Activated T-cell treated with anti-CD3 and anti-CD28 coated beads for 1 hour (primary cell): Measurements from ENCODE around the gene SEMA3E.

Source experiments
- DNase-seq: peaks from one replicate; pipeline ENCODE4 v3.0.0-alpha.2; 2020; ENCODE audit warnings: low read depth

The SEMA3E gene

DNA sequence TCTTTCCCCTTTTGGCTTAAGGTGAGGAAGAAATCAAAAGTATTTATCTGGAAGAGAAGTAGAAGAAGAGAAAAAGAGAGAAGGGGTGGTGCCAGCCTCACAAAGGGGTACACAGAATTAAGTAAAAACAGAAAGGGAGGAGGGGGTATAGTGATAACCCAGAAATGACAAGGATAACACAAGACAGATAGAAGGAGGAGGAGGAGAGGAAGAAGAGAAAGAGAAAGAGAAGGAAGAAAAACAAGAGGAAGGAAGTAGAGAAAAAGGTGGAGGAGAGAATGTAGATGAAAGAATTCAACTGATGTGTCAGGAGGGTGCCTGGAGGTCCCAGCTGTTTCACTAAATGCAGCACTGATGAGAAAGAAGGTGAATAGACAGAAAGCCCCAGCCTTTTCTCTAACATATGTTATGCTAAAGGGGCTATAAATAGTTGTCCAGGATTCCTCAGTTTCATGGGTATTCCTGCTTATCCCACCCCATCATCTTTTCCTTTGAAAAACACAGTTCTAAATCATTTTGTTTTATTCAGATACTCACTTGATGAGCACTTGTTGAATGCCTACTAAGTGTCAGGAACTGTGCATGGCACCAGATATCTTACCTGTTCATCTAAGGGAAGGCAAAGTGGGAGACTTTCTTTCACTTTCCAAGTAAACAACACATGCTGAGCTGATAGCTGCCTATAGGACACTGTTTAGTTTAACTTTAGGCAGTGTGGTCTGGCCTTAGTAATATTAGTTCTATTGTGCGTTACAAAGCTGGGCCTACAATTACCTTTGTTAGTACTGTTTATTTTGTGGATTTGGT, 8.0 kb downstream of the SEMA3E start:
- no peak for DNase-seq

- no peak for DNase-seq
These were observed 8.7 kb downstream of the SEMA3E start for GRCh38 chr7:83640240-83640639.

DNA sequence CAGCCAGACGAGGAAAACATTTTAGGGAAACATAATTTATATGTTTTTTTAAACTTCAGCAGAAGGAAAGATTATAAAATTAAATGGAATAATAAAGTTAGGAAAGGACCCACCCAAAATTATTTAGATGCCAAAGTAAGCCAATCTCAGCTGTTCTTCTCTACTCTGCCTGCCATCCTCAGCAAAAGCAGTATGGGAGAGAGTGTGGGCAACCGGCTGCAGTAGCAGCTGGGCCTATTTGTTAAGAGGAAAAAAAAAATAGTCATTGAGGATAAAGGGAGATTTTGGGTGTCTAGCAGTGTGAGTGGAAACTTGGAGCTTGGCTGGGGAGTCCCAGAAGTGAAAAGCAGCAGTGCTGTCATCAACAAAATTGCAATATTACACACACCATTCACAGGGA, 15.4 kb downstream of the SEMA3E start:
- DNase-seq, result no peak

- no peak for DNase-seq
These were observed 19.6 kb downstream of the SEMA3E start for GRCh38 chr7:83629117-83629880.

GRCh38 chr7:83617858-83618257, 31.1 kb downstream of the SEMA3E start:
- no peak for DNase-seq

DNA sequence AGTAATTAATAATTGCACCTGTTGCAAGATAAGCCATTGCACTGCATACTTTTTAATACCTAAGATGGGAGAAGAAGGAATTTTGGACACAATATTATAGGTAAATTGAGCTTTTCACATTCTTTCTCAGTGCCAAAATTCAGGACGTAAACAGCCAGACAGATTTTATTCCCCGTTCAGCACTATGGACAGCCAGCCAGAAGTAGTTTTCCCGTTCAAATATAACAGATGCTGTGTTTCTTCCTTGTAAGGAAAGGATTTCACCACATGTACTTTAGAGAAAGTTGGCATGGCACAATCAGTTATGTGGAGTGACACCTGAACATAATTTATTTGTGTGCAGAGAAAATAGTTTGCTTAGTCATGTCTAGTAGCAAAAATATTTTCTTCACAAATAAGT, 34.8 kb downstream of the SEMA3E start:
- no peak for DNase-seq

GRCh38 chr7:83613232-83613631, 35.7 kb downstream of the SEMA3E start:
- DNase-seq, result no peak

- DNase-seq, result no peak
These were observed 37.2 kb downstream of the SEMA3E start for GRCh38 chr7:83611776-83612175.

GRCh38 chr7:83610649-83611304, 38.2 kb downstream of the SEMA3E start:
- no peak for DNase-seq

DNA sequence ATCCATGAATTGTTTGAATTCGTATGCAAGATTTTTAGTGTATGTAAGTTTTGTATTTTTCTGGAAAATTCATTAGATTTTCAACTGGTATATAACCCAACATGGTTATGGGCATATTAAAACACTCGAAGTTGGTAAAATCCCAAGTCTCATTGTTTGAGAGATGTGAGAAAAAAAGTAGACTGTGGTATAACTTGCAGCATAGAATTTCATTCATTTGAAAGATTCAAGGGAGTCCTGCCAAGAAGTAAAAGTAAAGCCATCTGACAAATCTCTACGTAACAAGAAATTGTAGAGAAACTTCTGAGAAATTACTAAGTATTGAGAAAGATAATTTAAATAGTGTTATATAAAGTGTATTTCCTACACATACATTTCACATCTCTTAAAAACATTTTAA, 40.2 kb downstream of the SEMA3E start:
- no peak for DNase-seq

DNA sequence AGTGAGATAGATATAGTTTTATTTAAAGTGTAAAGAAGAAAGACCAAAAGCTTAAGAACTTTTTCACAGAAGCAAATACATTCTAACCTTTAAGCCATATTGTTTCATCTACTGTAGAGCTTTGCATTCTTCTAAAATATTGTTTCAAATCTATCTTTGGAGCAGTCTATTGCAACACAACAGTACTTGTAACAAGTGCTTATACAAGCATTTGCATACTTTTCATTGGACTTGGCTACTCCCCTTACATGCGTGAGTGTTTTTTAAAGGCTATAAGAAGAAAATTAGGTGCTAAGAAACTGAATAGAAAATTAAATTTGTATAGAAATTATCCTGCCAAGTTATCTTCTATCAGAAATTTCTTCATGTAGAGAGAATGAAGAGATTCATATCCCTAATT, 45.3 kb downstream of the SEMA3E start:
- no peak for DNase-seq

DNA sequence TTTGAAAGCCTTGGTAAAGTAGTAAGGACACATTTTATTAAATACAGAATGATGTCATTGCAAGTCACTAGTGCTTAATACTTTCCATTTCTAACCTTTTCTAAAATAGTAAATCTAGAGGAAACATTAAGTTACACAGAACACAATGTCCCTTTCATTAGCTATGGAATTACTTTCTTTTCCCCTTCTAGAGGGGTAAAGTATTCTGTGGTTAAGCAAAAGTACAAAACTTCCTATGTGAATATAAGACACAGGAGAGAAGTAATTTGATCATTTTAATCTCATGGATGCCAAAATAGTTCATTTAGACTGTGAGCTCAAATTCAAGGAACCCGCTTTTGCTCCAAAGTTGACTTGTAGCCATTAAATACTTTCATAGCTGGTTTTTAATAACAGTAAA, 49.8 kb downstream of the SEMA3E start:
- no peak for DNase-seq

DNA sequence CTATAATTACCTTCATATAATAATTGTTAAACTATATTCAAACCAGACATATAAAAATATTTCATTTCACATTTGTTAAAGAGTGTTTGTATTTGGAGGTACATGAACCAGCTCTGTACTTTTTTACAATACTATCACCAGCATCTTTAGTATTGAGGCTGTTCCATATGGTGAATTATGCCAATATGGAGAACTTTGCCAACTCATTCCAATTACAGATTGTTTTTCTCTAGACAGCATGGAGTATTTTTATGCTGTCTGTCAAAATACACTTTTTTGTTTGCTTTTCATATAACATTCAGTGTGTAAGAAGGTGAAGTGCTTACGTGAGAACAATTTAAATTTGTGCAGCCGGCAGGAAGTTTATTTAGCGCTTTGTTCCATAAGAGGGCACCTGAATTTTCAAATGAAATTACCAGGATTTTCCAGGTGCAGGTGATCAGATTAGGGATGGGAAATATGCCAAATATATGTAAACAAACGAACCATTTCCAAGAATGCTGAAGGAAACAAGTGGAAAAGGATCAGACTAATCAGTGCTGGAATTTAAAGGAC, 54.9 kb downstream of the SEMA3E start:
- DNase-seq, result no peak

DNA sequence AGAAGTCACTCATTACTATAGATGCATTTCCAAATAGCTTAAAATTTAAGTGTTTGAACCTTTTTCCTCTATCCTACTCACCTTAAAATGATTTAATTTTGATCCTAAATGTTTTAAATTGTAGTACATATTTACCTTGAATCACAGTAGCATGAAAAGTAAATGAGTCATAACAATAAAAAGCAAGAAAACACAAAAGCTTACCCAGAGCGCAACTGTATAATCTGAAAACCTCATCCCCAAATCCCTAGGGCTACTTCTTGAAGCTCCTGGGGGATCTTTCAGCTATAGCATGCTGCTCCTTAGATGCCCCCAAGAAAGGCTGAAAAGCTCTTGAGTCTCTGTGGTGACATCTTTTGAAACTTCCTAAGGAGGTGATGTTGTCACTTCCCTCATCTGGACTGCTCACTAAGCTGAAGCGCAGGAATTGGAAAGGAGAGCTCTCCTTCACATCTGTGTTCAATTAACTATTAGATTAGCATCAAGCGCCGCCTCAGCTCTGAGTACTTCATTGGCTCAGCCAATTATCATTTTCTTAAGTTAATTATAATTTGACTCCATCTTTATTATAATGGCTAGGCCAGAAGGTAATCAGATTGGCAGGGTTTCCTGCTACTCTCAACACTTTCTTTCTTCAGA, 60.2 kb downstream of the SEMA3E start:
- DNase-seq, result no peak

DNA sequence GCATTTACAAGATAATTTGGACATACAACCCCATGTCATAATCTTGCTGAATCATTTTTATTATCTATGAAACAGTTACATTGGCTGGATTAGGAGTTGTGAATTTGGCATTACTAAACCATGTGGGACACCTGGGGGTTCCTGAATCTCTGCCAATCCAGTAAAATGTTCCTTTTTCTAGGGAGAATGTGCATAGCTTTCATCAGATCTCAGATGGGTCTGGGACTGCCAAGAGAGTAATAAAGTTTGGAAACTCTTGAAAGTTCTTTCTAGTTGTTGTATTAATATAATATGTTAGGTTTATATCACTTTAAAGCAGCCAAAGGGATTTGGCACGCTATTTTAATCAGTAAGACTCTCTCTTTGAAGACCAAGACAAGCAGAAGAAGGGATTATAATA, 62.7 kb downstream of the SEMA3E start:
- no peak for DNase-seq

- DNase-seq, result no peak
These were observed 67.1 kb downstream of the SEMA3E start for GRCh38 chr7:83581667-83582435.

DNA sequence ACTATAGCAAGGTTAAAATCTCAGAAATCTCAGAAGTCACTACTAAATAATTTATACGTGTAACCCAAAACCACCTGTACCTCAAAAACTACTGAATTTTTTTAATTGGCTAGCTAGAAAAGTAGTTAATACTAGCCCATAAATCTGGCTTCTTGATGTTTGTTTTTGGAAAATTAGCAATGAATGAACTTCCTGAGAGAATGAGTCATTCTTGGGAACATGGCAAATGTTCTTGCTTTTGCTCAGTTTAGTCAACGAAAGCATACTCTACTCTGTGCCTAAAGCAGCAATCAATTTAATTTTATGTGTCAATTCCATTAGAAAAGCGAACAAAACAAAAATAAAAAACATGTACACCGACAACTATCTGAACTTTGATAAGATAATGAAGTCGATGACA, 69.2 kb downstream of the SEMA3E start:
- DNase-seq, result no peak

DNA sequence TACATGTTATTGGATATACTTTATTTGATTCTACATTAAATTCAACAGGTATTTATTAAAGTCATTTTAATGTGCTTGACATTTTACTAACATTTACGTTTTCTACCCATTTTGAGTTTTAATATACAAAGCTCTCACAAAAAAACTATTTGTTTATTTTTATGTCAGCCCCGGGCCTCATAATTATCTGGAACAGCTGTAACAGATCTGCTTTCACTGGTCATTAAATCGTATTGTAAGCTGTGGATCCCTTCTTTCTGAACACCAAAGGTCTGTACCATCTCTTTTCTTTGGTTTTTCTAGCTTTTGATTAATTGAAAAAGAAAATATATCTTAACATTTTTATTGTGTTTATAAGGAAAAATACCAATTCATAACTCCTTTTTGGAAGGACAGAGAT, 73.5 kb downstream of the SEMA3E start:
- no peak for DNase-seq

- DNase-seq, result no peak
These were observed 74.3 kb downstream of the SEMA3E start for GRCh38 chr7:83574616-83575015.

- no peak for DNase-seq
These were observed 86.0 kb downstream of the SEMA3E start for GRCh38 chr7:83562960-83563359.

GRCh38 chr7:83562289-83562688, 86.7 kb downstream of the SEMA3E start:
- no peak for DNase-seq
